Thymus (tissue), 11 donors: ENCODE measurements around the gene DNMT1. TPM values are rescaled to one million over a fixed set of nuclear protein-coding genes. Genes with fewer than 3 reads are reported as not detected.

ENCODE experiments used
- DNase-seq, 9 donors: peaks; one replicate each; pipeline ENCODE4 v3.0.0-alpha.2; 2013; ENCODE audit warnings: low spot score in 9 of 9, low read depth in 6 of 9, missing footprints in 1 of 9
- H3K27ac ChIP-seq, 2 donors: one replicate each; pipeline ENCODE4 v1.5.1; 2013; ENCODE audit warnings: control low read depth in 1 of 2, low read depth in 1 of 2, low read length in 1 of 2, mild to moderate bottlenecking in 1 of 2, moderate library complexity in 1 of 2
- H3K27me3 ChIP-seq, 2 donors: one replicate each; pipeline ENCODE4 v1.5.1; 2013; ENCODE audit warnings: low read length in 1 of 2; ENCODE audit not compliant: control insufficient read depth in 2 of 2, insufficient read depth in 1 of 2
- H3K36me3 ChIP-seq, 2 donors: one replicate each; pipeline ENCODE4 v1.5.1; 2013; ENCODE audit warnings: low read length in 1 of 2, mild to moderate bottlenecking in 1 of 2, moderate library complexity in 1 of 2; ENCODE audit not compliant: control insufficient read depth in 2 of 2, insufficient read depth in 2 of 2
- H3K4me1 ChIP-seq, 2 donors: one replicate each; pipeline ENCODE4 v1.5.1; 2013; ENCODE audit warnings: low read length in 2 of 2; ENCODE audit not compliant: control insufficient read depth in 2 of 2, insufficient read depth in 2 of 2
- H3K4me3 ChIP-seq, 2 donors: one replicate each; pipeline ENCODE4 v1.5.1; 2013; ENCODE audit warnings: low read length in 2 of 2, control low read depth in 1 of 2, mild to moderate bottlenecking in 1 of 2
- H3K9me3 ChIP-seq, 2 donors: one replicate each; pipeline ENCODE4 v1.5.1; 2013; ENCODE audit warnings: low read length in 1 of 2, mild to moderate bottlenecking in 1 of 2; ENCODE audit not compliant: control insufficient read depth in 2 of 2, insufficient read depth in 1 of 2
- WGBS: extraction: QIAGEN DNeasy Blood & Tissue Kit; methylation state at CpG from one replicate; pipeline ENCODE4 v1.1.7; 2013; 5-methylcytosine and 5-hydroxymethylcytosine counted together
- polyA plus RNA-seq: library from polyadenylated mRNA; stranded (reverse); fragments of 200-250 nt; gene quantifications from one replicate; pipeline ENCODE4 v1.2.3, GENCODE V29; 2013
- total RNA-seq: library from RNA; stranded (reverse); fragments of 120-200 nt; gene quantifications from one replicate; pipeline ENCODE4 v1.2.4, GENCODE V29; 2013
- donor health status: healthy.

Gene DNMT1
- total and polyA plus RNA-seq, 2 donors = 46.0 to 65.0 TPM

GRCh38 chr19:10159610-10160009 lies 35.1 kb downstream of the DNMT1 start:
- Histone ChIP-seq H3K27ac (no peak overlapping the region), H3K4me1 (no peaks in the 10 kb centered on the region), H3K27me3 (no peaks in the 10 kb centered on the region), H3K9me3 (no peaks in the 10 kb centered on the region), H3K4me3 (no peak overlapping the region), H3K36me3 (peaks cover 84 to 94% of the 10 kb centered on the region in 2 donors)
- WGBS = 96% methylated on average over 16 of the region's 16 CpGs
- no peak for DNase-seq

- Histone ChIP-seq H3K4me3 (no peak overlapping the region), H3K9me3 (no peaks in the 10 kb centered on the region), H3K27me3 (no peaks in the 10 kb centered on the region), H3K36me3 (peaks cover 91 to 96% of the 10 kb centered on the region in 2 donors), H3K4me1 (no peaks in the 10 kb centered on the region), H3K27ac (no peak overlapping the region)
- WGBS = 98% methylated on average over 11 of the region's 11 CpGs
- no peak for DNase-seq
Observed at GRCh38 chr19:10158485-10158884, 36.3 kb downstream of the DNMT1 start.

- H3K4me3 ChIP-seq = no peak overlapping the region
- H3K27me3 ChIP-seq = no peaks in the 10 kb centered on the region
- no peak for DNase-seq
- no peak overlapping the region for H3K27ac ChIP-seq
- no peaks in the 10 kb centered on the region for H3K4me1 ChIP-seq
- WGBS = 98% methylated on average over 8 of the region's 8 CpGs
- H3K36me3 ChIP-seq = peaks cover 87 to 95% of the 10 kb centered on the region in 2 donors
- no peaks in the 10 kb centered on the region for H3K9me3 ChIP-seq
Observed at GRCh38 chr19:10158071-10158470, 36.7 kb downstream of the DNMT1 start.

GRCh38 chr19:10155839-10156238 lies 38.9 kb downstream of the DNMT1 start:
- no peaks in the 10 kb centered on the region for H3K9me3 ChIP-seq
- H3K4me1 ChIP-seq = no peaks in the 10 kb centered on the region
- H3K36me3 ChIP-seq = peaks cover 88 to 98% of the 10 kb centered on the region in 2 donors
- 97% methylated on average over 4 of the region's 4 CpGs for WGBS
- no peak overlapping the region for H3K27ac ChIP-seq
- no peak overlapping the region for H3K4me3 ChIP-seq
- DNase-seq = no peak
- no peaks in the 10 kb centered on the region for H3K27me3 ChIP-seq

GRCh38 chr19:10152100-10152499 lies 42.7 kb downstream of the DNMT1 start:
- DNase-seq = no peak
- no peaks in the 10 kb centered on the region for H3K9me3 ChIP-seq
- H3K4me1 ChIP-seq = no peaks in the 10 kb centered on the region
- no peak overlapping the region for H3K27ac ChIP-seq
- H3K27me3 ChIP-seq = no peaks in the 10 kb centered on the region
- 97% methylated on average over 3 of the region's 3 CpGs for WGBS
- no peak overlapping the region for H3K4me3 ChIP-seq
- peaks cover 85 to 91% of the 10 kb centered on the region in 2 donors for H3K36me3 ChIP-seq

GRCh38 chr19:10151521-10151920 lies 43.2 kb downstream of the DNMT1 start:
- no peaks in the 10 kb centered on the region for H3K4me1 ChIP-seq
- no peak overlapping the region for H3K27ac ChIP-seq
- no peak for DNase-seq
- no peak overlapping the region for H3K4me3 ChIP-seq
- WGBS = over 99% methylated on average over 5 of the region's 5 CpGs
- no peaks in the 10 kb centered on the region for H3K9me3 ChIP-seq
- no peaks in the 10 kb centered on the region for H3K27me3 ChIP-seq
- peaks cover 87 to 92% of the 10 kb centered on the region in 2 donors for H3K36me3 ChIP-seq

- 98% methylated on average over 12 of the region's 12 CpGs for WGBS
- peaks cover 87 to 92% of the 10 kb centered on the region in 2 donors for H3K36me3 ChIP-seq
Observed at GRCh38 chr19:10149427-10149826, 45.3 kb downstream of the DNMT1 start.

GRCh38 chr19:10146142-10146541 lies 48.6 kb downstream of the DNMT1 start:
- peaks cover 92 to 95% of the 10 kb centered on the region in 2 donors for H3K36me3 ChIP-seq
- no peak overlapping the region for H3K4me3 ChIP-seq
- H3K9me3 ChIP-seq = no peaks in the 10 kb centered on the region
- no peak for DNase-seq
- WGBS = 98% methylated on average over 14 of the region's 14 CpGs
- H3K4me1 ChIP-seq = peaks cover 0 to 10% of the 10 kb centered on the region in 2 donors
- no peaks in the 10 kb centered on the region for H3K27me3 ChIP-seq
- H3K27ac ChIP-seq = no peak overlapping the region

More at GRCh38 chr19:10149427-10149826, 45.3 kb downstream of the DNMT1 start:
- no peak overlapping the region for H3K27ac ChIP-seq
- DNase-seq = no peak
- no peaks in the 10 kb centered on the region for H3K9me3 ChIP-seq
- no peaks in the 10 kb centered on the region for H3K27me3 ChIP-seq
- H3K4me3 ChIP-seq = no peak overlapping the region
- no peaks in the 10 kb centered on the region for H3K4me1 ChIP-seq

GRCh38 chr19:10145031-10145430 lies 49.7 kb downstream of the DNMT1 start:
- H3K4me1 ChIP-seq = peaks cover 0 to 10% of the 10 kb centered on the region in 2 donors
- H3K4me3 ChIP-seq = no peak overlapping the region
- no peaks in the 10 kb centered on the region for H3K9me3 ChIP-seq
- H3K27ac ChIP-seq = no peak overlapping the region
- 97% methylated on average over 10 of the region's 10 CpGs for WGBS
- peaks cover 88 to 93% of the 10 kb centered on the region in 2 donors for H3K36me3 ChIP-seq
- H3K27me3 ChIP-seq = no peaks in the 10 kb centered on the region
- DNase-seq = no peak

GRCh38 chr19:10144361-10144760 lies 50.4 kb downstream of the DNMT1 start:
- WGBS = 96% methylated on average over 10 of the region's 10 CpGs
- Histone ChIP-seq H3K9me3 (no peaks in the 10 kb centered on the region), H3K27me3 (no peaks in the 10 kb centered on the region), H3K4me3 (no peak overlapping the region), H3K4me1 (peaks cover 0 to 10% of the 10 kb centered on the region in 2 donors), H3K27ac (no peak overlapping the region), H3K36me3 (peaks cover 88 to 93% of the 10 kb centered on the region in 2 donors)
- DNase-seq = no peak
